GM10266 (cell line): ENCODE measurements around the gene LMOD1.

Experiments
- DNase-seq: peaks from one replicate; pipeline ENCODE4 v3.0.0; 2012; ENCODE audit errors: extremely low spot score
- CTCF ChIP-seq: IDR thresholded peaks from 2 replicates; pipeline ENCODE4 v1.5.1; 2012; ENCODE audit warnings: mild to moderate bottlenecking, low read depth; ENCODE audit not compliant: control insufficient read depth, insufficient read depth; ENCODE audit errors: missing control alignments

The LMOD1 gene

GRCh38 chr1:201891451-201892045, 54.8 kb downstream of the LMOD1 start:
- TF ChIP-seq CTCF: no peak
- no peak for DNase-seq

DNA sequence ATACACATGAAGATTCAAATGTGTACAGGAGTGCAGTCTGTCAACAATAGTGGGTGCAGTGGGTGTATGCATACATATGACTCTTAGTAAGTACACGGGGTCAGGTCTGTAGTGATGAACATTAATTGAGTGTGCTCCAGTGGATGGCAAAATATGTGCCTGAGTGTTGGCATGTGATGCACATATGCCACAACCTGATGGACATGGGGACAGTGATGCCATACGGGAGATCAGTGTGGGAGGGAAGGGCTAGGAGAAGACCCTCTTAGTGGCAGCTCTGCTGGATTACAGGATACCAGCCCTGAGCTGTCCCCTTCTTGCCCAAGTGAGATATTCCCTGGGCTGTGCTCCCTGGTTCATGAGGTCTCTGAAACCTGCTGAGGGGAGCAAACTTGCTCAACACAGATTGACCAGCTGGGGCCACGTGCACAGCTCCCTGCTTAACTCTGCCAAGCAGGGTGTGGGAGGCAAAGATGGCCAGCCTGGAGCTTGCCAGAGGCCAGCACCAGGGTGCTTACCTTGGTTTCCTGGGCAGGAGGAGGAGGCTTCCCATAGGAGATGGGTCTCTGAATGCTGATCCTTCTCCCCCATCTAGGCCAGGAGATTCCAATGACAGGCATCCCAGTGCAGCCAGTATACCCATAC, 55.4 kb downstream of the LMOD1 start:
- TF ChIP-seq CTCF: no peak
- no peak for DNase-seq

DNA sequence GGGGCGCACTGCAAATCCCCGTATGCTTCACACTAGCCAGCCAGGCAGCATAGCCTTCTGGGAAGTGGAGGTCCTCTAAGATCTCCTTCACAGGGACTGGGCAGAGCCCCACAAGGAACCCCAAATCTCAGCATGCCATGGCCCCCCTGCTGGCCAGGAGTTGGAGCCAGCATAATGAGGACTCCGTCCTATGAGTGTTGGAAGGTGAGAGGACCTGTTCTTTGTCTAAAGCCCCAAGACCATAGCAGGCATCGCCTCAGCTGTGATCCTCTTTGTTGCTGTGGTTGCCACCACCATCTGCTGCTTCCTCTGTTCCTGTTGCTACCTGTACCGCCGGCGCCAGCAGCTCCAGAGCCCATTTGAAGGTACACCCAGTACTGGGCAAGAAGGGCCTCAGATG, 56.1 kb downstream of the LMOD1 start:
- DNase-seq: no peak
- TF ChIP-seq CTCF: no peak

DNA sequence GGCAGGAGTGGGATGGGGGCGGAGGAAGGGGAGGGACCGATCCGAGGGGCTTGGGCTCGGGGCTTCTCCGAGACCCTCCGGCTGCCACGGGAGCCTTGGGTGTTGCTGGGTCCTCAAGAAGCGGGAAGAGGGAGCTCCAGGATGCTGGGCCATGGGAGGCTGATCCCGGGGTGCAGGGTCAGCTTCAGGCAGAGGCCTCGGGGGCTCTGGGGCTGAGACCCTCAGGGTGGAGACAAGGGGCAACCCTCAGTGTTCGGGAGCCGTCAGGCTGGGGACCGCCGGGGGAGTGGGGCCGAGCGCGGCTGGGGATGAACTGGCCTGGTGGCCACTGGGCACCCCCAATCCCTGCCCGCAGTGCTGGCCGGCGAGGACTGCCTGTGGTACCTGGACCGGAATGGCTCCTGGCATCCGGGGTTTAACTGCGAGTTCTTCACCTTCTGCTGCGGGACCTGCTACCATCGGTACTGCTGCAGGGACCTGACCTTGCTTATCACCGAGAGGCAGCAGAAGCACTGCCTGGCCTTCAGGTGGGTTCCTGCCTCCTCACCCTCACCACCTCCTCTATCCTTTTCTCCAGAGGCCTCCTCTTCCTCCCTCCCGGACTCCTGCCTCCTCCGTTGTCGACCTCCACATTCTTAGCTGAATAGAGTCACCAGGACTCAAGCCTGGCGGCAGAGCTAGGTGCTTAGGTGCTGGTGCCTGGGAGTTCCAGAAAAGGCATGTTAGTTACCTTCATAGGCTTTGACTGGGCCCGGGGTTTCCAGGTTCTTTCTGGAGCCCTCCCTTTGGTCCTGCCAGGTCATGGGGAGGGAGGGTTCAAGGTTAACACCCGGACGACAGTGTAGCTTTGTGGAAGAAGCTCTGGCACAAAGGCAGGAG, 57.0 kb downstream of the LMOD1 start:
- DNase-seq: no peak
- TF ChIP-seq CTCF: no peak

GRCh38 chr1:201888282-201889089, 57.9 kb downstream of the LMOD1 start, which contains the start of gene SHISA4:
Gene SHISA4 (plus strand): TSS chr1:201888898. CDS start chr1:201888995, 97 bp downstream.
- peak; percentile 68 for DNase-seq
- no peak for TF ChIP-seq CTCF

DNA sequence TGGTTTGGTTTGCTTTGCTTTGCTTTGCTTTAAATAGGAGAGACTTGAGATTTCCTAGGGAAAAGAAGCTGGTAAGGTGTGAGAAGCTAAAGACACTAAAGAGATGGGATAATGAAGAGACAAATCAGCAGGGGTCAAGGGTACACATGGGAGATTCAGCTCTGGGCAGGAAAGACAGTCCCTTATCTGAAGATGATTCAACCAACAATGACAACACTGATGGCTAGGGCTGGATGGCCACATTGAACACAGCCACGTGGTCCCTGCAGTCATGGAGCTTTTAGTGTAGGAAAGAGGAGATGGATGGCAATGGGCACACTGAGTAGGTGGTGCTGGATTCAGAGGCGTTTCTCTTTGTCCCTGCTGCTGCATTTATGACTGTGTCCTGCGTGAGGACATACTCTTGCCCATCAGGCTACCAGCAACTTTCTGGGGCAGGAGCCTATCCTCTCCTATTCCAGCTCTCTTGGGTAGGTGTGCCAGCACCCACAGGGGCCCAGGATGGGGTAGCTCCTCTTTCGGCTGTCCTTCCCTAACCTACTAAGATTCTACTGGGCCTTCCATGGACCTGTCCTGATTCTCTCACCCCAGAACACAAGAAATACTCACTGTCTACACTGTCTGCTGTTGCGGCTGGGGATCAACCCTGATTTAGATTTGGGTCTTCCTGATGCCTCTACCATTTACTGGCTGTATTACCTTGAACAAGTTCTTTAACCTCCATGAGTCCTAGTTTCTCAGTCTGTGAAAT, 59.1 kb downstream of the LMOD1 start:
- DNase-seq: no peak
- no peak for TF ChIP-seq CTCF
